Stimulated activated memory B cell treated with anti-CD40 and anti-IgM and Interleukin-4, amounts not matched to agents 10 μg/mL and 1 μg/mL and 100 μg/mL, for 72 hours (primary cell): Measurements from ENCODE around the gene RERE.
A peak's percentile ranks its signal among the peaks of the same experiment; 100 is the strongest.

Experiments
- ATAC-seq: fragments of 150-1000 bp; cut with Tn5 transposase; 2 replicates; pipeline ENCODE4 v1.10.0; 2021
- H3K27ac Mint-ChIP-seq: one replicate; pipeline ENCODE4 v1.8.0; 2022; ENCODE audit warnings: mild to moderate bottlenecking, mixed read lengths
- H3K27me3 Mint-ChIP-seq: one replicate; pipeline ENCODE4 v1.8.0; 2022; ENCODE audit warnings: mixed read lengths
- H3K36me3 Mint-ChIP-seq: one replicate; pipeline ENCODE4 v1.8.0; 2022; ENCODE audit warnings: mixed read lengths
- H3K4me1 Mint-ChIP-seq: one replicate; pipeline ENCODE4 v1.8.0; 2022; ENCODE audit warnings: mixed read lengths
- H3K4me3 Mint-ChIP-seq: one replicate; pipeline ENCODE4 v1.8.0; 2022; ENCODE audit warnings: mild to moderate bottlenecking, moderate library complexity, mixed read lengths
- H3K9me3 Mint-ChIP-seq: one replicate; pipeline ENCODE4 v1.8.0; 2022; ENCODE audit warnings: mixed read lengths

Gene RERE

GRCh38 chr1:8565802-8566201 is 251.6 kb downstream of the RERE start:
- no peak for ATAC-seq
- Mint-ChIP-seq H3K4me1 (peaks cover 25% of the 10 kb centered on the region), H3K27ac (no peak overlapping the region), H3K27me3 (no peaks in the 10 kb centered on the region), H3K9me3 (no peaks in the 10 kb centered on the region), H3K4me3 (no peak overlapping the region), H3K36me3 (no peaks in the 10 kb centered on the region)

- Mint-ChIP-seq H3K36me3 (no peaks in the 10 kb centered on the region), H3K27me3 (no peaks in the 10 kb centered on the region), H3K27ac (peak overlapping the region; percentile 81), H3K4me3 (no peak overlapping the region), H3K9me3 (no peaks in the 10 kb centered on the region), H3K4me1 (peaks cover 30% of the 10 kb centered on the region)
- ATAC-seq, result no peak
Observed at GRCh38 chr1:8563944-8564537, 253.4 kb downstream of the RERE start.

- H3K4me3 Mint-ChIP-seq, result no peak overlapping the region
- no peaks in the 10 kb centered on the region for H3K36me3 Mint-ChIP-seq
- H3K27ac Mint-ChIP-seq, result peak overlapping the region; percentile 81
- peaks cover 30% of the 10 kb centered on the region for H3K4me1 Mint-ChIP-seq
- no peaks in the 10 kb centered on the region for H3K9me3 Mint-ChIP-seq
- H3K27me3 Mint-ChIP-seq, result no peaks in the 10 kb centered on the region
- no peak for ATAC-seq
Observed at GRCh38 chr1:8562881-8563865, 254.3 kb downstream of the RERE start.

- Mint-ChIP-seq H3K27ac (peak overlapping the region; percentile 81), H3K4me1 (peaks cover 30% of the 10 kb centered on the region), H3K27me3 (no peaks in the 10 kb centered on the region), H3K36me3 (no peaks in the 10 kb centered on the region), H3K9me3 (no peaks in the 10 kb centered on the region), H3K4me3 (no peak overlapping the region)
- no peak for ATAC-seq
Observed at GRCh38 chr1:8562222-8562621, 255.2 kb downstream of the RERE start.

- H3K27me3 Mint-ChIP-seq, result no peaks in the 10 kb centered on the region
- ATAC-seq, result no peak
- no peak overlapping the region for H3K4me3 Mint-ChIP-seq
- peaks cover 32% of the 10 kb centered on the region for H3K4me1 Mint-ChIP-seq
- H3K36me3 Mint-ChIP-seq, result peaks cover 5% of the 10 kb centered on the region
- no peaks in the 10 kb centered on the region for H3K9me3 Mint-ChIP-seq
- H3K27ac Mint-ChIP-seq, result peak overlapping the region; percentile 48
Observed at GRCh38 chr1:8560611-8561544, 256.6 kb downstream of the RERE start.

- Mint-ChIP-seq H3K4me1 (peaks cover 40% of the 10 kb centered on the region), H3K9me3 (no peaks in the 10 kb centered on the region), H3K27me3 (no peaks in the 10 kb centered on the region), H3K36me3 (peaks cover 12% of the 10 kb centered on the region), H3K4me3 (no peak overlapping the region), H3K27ac (no peak overlapping the region)
- ATAC-seq, result no peak
Observed at GRCh38 chr1:8560035-8560434, 257.4 kb downstream of the RERE start.

- Mint-ChIP-seq H3K9me3 (no peaks in the 10 kb centered on the region), H3K4me1 (peaks cover 31% of the 10 kb centered on the region), H3K27me3 (no peaks in the 10 kb centered on the region), H3K27ac (no peak overlapping the region), H3K4me3 (no peak overlapping the region), H3K36me3 (peaks cover 44% of the 10 kb centered on the region)
- no peak for ATAC-seq
Observed at GRCh38 chr1:8555582-8555981, 261.9 kb downstream of the RERE start.

GRCh38 chr1:8554956-8555534 is 262.4 kb downstream of the RERE start:
- peaks cover 28% of the 10 kb centered on the region for H3K4me1 Mint-ChIP-seq
- H3K27ac Mint-ChIP-seq, result no peak overlapping the region
- peaks cover 44% of the 10 kb centered on the region for H3K36me3 Mint-ChIP-seq
- no peak overlapping the region for H3K4me3 Mint-ChIP-seq
- no peak for ATAC-seq
- H3K27me3 Mint-ChIP-seq, result no peaks in the 10 kb centered on the region
- H3K9me3 Mint-ChIP-seq, result no peaks in the 10 kb centered on the region

- H3K4me1 Mint-ChIP-seq, result peaks cover 35% of the 10 kb centered on the region
- H3K9me3 Mint-ChIP-seq, result no peaks in the 10 kb centered on the region
- no peak for ATAC-seq
- peaks cover 58% of the 10 kb centered on the region for H3K36me3 Mint-ChIP-seq
- no peak overlapping the region for H3K4me3 Mint-ChIP-seq
- H3K27me3 Mint-ChIP-seq, result no peaks in the 10 kb centered on the region
- H3K27ac Mint-ChIP-seq, result peak overlapping the region; percentile 63
Observed at GRCh38 chr1:8552820-8553397, 264.5 kb downstream of the RERE start.

- Mint-ChIP-seq H3K4me1 (peaks cover 38% of the 10 kb centered on the region), H3K27me3 (no peaks in the 10 kb centered on the region), H3K36me3 (peaks cover 61% of the 10 kb centered on the region), H3K4me3 (no peak overlapping the region), H3K9me3 (no peaks in the 10 kb centered on the region), H3K27ac (peak overlapping the region; percentile 63)
- ATAC-seq, result no peak
Observed at GRCh38 chr1:8551613-8552489, 265.6 kb downstream of the RERE start.

GRCh38 chr1:8551057-8551456 is 266.4 kb downstream of the RERE start:
- H3K36me3 Mint-ChIP-seq, result peaks cover 57% of the 10 kb centered on the region
- H3K4me1 Mint-ChIP-seq, result peaks cover 43% of the 10 kb centered on the region
- H3K4me3 Mint-ChIP-seq, result no peak overlapping the region
- no peaks in the 10 kb centered on the region for H3K27me3 Mint-ChIP-seq
- no peak for ATAC-seq
- no peaks in the 10 kb centered on the region for H3K9me3 Mint-ChIP-seq
- H3K27ac Mint-ChIP-seq, result no peak overlapping the region

GRCh38 chr1:8547791-8548190 is 269.6 kb downstream of the RERE start:
- Mint-ChIP-seq H3K9me3 (no peaks in the 10 kb centered on the region), H3K36me3 (peaks cover 50% of the 10 kb centered on the region), H3K4me3 (no peak overlapping the region), H3K4me1 (peaks cover 33% of the 10 kb centered on the region), H3K27me3 (no peaks in the 10 kb centered on the region), H3K27ac (peak overlapping the region; percentile 3)
- ATAC-seq, result no peak

GRCh38 chr1:8545078-8545477 is 272.4 kb downstream of the RERE start:
- Mint-ChIP-seq H3K4me1 (peaks cover 35% of the 10 kb centered on the region), H3K9me3 (no peaks in the 10 kb centered on the region), H3K27ac (no peak overlapping the region), H3K27me3 (no peaks in the 10 kb centered on the region), H3K36me3 (peaks cover 46% of the 10 kb centered on the region), H3K4me3 (peak overlapping the region; percentile 37)
- peak; percentile 43 for ATAC-seq

GRCh38 chr1:8544644-8545043 is 272.8 kb downstream of the RERE start:
- Mint-ChIP-seq H3K27me3 (no peaks in the 10 kb centered on the region), H3K9me3 (no peaks in the 10 kb centered on the region), H3K4me1 (peaks cover 40% of the 10 kb centered on the region), H3K4me3 (no peak overlapping the region), H3K36me3 (peaks cover 47% of the 10 kb centered on the region), H3K27ac (no peak overlapping the region)
- ATAC-seq, result no peak
